ENCODE measurements around the gene SFMBT1.

Gene SFMBT1

GRCh38 chr3:52983336-52983807, 62.5 kb downstream of the SFMBT1 start:
- DNase-seq (ENCODE audit: low spot score) = peak; percentile 58
- TF ChIP-seq, protein P1, sequence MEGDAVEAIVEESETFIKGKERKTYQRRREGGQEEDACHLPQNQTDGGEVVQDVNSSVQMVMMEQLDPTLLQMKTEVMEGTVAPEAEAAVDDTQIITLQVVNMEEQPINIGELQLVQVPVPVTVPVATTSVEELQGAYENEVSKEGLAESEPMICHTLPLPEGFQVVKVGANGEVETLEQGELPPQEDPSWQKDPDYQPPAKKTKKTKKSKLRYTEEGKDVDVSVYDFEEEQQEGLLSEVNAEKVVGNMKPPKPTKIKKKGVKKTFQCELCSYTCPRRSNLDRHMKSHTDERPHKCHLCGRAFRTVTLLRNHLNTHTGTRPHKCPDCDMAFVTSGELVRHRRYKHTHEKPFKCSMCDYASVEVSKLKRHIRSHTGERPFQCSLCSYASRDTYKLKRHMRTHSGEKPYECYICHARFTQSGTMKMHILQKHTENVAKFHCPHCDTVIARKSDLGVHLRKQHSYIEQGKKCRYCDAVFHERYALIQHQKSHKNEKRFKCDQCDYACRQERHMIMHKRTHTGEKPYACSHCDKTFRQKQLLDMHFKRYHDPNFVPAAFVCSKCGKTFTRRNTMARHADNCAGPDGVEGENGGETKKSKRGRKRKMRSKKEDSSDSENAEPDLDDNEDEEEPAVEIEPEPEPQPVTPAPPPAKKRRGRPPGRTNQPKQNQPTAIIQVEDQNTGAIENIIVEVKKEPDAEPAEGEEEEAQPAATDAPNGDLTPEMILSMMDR (IDR thresholded peaks at IDR 0.05; ENCODE audit: extremely low read depth, insufficient read depth, missing control alignments) = no peak
- in situ Hi-C loops (cut with MboI; ENCODE audit: low pct_unique_long_range_greater_than_20kb, low sequenced_read_pairs, unreplicated experiment) = no loop called here

DNA sequence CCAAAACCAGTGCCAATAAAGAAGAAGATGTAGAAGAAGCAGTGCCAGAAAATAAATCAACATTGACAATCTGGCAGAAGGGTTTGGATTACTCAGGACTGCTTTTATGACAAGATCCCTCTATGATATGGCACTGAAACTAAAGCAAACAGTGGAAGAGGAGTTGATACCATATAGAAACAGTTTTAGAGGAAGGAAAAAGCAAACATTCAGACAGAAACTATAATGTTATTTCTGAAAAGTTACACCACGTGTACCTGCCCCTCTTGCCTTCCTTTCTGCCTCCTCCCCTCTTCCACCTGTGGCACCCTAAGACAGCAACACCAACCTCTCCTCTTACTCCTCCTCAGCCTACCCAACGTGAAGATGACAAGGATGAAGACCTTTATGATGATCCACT, 63.0 kb downstream of the SFMBT1 start:
- TF ChIP-seq, protein P1 (IDR thresholded peaks at IDR 0.05; ENCODE audit: extremely low read depth, insufficient read depth, missing control alignments) = no peak
- in situ Hi-C loops (cut with MboI; ENCODE audit: low pct_unique_long_range_greater_than_20kb, low sequenced_read_pairs, unreplicated experiment) = no loop called here
- DNase-seq (ENCODE audit: low spot score) = no peak

DNA sequence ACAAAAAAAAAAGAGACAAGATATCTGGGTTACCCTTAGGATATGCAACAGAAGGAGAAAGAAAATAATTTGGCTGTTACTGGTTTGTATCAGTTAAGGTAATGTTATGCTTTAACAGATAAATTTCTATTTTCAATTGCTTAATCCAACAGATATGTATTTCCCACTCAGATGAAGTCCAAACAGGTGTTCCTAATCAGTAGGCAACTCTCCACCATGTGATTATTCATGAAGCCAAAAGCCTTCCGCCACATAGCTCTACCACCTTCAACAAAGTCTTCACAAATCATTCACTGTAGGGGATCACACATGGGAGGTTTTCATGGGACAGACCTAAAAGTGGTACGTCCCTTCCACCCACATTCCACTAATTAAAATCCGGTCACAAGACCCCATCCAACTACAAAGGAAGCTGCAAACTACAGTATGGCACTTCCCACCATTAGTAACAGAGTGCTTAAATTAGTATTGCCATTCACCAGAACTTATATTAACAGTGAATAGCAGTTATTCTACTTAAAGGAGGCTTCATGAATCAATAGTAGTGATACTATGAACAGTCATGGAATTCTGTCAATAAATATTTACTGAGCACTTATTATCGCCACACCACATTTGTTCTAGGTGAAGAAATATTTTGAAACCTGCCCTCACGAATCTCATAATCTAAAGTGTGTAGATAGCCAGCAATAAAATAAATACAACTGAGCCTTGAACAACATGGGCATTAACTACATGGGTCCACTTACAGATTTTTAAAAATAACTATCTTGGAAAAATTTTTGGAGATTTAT, 66.5 kb downstream of the SFMBT1 start:
- DNase-seq (ENCODE audit: low spot score) = no peak
- in situ Hi-C loops (cut with MboI; ENCODE audit: low pct_unique_long_range_greater_than_20kb, low sequenced_read_pairs, unreplicated experiment) = no loop called here
- TF ChIP-seq, protein P1 (IDR thresholded peaks at IDR 0.05; ENCODE audit: extremely low read depth, insufficient read depth, missing control alignments) = no peak

- TF ChIP-seq, protein P1 (IDR thresholded peaks at IDR 0.05; ENCODE audit: extremely low read depth, insufficient read depth, missing control alignments) = no peak
- no peak for DNase-seq (ENCODE audit: low spot score)
- in situ Hi-C loops (cut with MboI; ENCODE audit: low pct_unique_long_range_greater_than_20kb, low sequenced_read_pairs, unreplicated experiment) = no loop called here
Observed at GRCh38 chr3:52978109-52978754, 67.6 kb downstream of the SFMBT1 start.

GRCh38 chr3:52973806-52974205, 72.1 kb downstream of the SFMBT1 start:
- DNase-seq (ENCODE audit: low spot score) = no peak
- in situ Hi-C loops (cut with MboI; ENCODE audit: low pct_unique_long_range_greater_than_20kb, low sequenced_read_pairs, unreplicated experiment) = no loop called here
- TF ChIP-seq, protein P1 (IDR thresholded peaks at IDR 0.05; ENCODE audit: extremely low read depth, insufficient read depth, missing control alignments) = no peak

DNA sequence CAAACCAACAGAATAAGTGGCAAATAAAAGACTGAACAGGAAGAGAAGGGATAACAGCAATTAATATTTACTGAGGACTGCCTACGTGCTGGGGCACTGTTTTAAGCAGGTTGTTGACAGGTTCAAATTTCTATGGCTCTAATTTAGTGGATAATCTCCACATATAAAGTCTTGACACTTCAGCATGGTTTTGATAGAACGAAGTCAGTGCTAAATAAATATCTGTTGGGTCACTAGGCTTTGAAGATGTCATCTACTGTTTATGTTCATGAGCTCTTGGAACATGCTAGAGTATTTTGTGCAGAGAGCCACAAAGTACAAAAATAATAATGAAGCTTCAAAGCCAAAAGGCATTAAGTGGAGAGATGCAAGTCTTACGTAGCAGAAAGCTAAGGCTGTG, 74.0 kb downstream of the SFMBT1 start:
- no peak for DNase-seq (ENCODE audit: low spot score)
- TF ChIP-seq, protein P1 (IDR thresholded peaks at IDR 0.05; ENCODE audit: extremely low read depth, insufficient read depth, missing control alignments) = no peak
- in situ Hi-C loops (cut with MboI; ENCODE audit: low pct_unique_long_range_greater_than_20kb, low sequenced_read_pairs, unreplicated experiment) = no loop called here
